GM12801 (cell line): ENCODE data around the gene SPDYE5.
"Not testable (repeated sequence)": the region's sequence is repeated elsewhere in the genome, so short reads cannot be mapped to it uniquely, and the experiment has no call there.

Experiments
- CTCF ChIP-seq: IDR thresholded peaks from one replicate; pipeline ENCODE4 v1.5.1; 2011; ENCODE audit warnings: control low read depth; ENCODE audit not compliant: insufficient read length; ENCODE audit errors: extremely low read depth

SPDYE5 gene

DNA sequence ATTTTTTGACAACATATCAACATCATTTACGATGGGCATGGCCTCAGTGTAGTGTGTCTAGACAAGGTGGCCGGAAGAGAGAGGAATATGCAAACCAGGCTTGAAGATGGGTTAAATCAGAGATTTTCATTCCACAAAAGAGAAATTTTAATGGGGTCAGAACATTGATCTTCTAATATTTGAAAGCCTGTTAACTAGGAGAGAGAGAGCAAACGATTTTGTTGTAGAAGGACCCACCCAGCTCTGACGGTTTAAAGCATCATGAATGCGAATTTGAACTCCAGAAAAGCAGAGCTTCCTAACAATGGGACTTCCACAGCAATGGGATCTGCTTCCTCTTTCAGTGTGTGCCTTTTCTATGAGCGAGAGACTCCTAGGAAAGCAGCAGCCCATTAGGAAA, at the start of gene SPDYE5:
SPDYE5 (plus strand) TSS at position 301 of the 400 bp plus-strand sequence. CDS start 1,728 bp downstream, outside the sequence.
- TF ChIP-seq CTCF: not testable (repeated sequence)

GRCh38 chr7:75485979-75486643, 6.0 kb upstream of the SPDYE5 start, which contains the start of gene POM121C:
Gene POM121C, minus strand, starts transcription at chr7:75486299. Its CDS starts 44,803 bp downstream, at chr7:75441496.
- TF ChIP-seq CTCF: not testable (repeated sequence)

GRCh38 chr7:75531359-75531821, 39.3 kb downstream of the SPDYE5 start:
- no peak for TF ChIP-seq CTCF

DNA sequence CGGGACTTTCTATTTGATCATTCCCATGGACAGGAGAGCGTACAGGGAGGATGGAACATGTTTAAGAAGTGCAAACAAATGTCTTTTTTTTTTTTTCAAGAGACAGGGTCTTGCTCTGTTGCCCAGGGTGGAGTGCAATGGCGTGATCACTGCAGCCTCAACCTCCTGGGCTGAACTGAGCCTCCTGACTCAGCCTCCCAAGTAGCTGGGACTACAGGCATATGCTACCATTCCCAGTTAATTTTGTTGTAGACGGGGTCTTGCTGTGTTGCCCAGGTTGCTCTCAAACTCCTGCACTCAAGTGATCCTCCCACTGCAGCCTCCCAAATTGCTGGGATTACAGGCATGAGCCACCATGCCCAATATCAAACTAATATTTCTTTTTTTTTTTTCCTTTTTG, 40.5 kb downstream of the SPDYE5 start:
- no peak for TF ChIP-seq CTCF

GRCh38 chr7:75533926-75534325, 41.8 kb downstream of the SPDYE5 start:
- TF ChIP-seq CTCF: no peak

DNA sequence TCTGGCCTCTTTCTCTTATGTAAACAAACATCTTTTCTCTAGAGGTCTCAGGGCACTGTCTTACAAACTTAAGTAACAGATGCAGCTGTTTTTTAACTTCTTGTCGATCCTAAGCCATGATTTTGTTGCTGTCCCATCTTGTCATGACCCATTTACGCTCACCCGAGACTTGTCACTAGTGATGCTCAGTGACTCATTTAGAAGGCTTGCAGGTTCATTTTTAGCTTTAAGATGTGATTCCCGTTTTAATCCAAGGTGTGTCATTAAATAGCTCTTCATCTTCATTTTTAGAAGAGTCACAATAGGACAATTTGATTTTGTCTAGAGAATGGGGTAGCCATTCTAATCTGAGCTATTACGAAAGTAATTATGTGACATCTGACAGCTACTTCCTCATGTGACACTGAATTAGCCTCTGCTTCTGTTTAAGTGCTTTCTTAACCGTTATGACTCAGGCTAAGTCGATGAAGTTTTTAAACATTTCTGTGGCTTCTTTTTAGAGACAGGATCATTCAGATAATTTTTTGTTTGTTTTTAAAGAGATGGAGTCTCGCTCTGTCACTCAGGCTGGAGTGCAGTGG, 42.7 kb downstream of the SPDYE5 start:
- no peak for TF ChIP-seq CTCF

DNA sequence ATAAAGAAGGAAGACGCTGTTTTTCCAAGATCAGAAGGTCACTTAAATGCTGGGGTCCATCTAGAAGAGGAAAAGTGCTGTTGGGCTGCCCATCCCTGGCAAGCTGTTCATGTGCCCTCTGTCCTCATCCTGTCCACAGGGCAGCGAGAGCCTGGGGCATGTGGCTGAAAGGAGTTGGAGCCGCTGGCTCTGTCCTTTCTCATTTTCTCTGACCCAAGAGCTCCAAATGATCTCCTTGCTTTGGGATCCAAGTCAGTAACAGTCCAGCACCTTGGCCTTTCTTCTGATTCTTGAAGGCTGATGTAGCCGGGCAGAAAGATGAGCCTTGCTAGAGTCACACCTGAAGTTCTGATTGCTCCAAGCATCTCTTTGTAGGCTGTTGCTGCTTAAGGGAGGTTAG, 44.4 kb downstream of the SPDYE5 start:
- TF ChIP-seq CTCF: no peak
